HG02610 (cell line): ENCODE results near the gene ABR.
"Not testable (repeated sequence)": the region's sequence is repeated elsewhere in the genome, so short reads cannot be mapped to it uniquely, and the experiment has no call there.

Source experiments
- ATAC-seq: cut with Tn5 transposase; IDR thresholded peaks from one replicate; pipeline ENCODE4 v1.9.1; 2021; ENCODE audit warnings: mild to moderate bottlenecking, moderate library complexity; ENCODE audit not compliant: unreplicated experiment

Gene ABR

DNA sequence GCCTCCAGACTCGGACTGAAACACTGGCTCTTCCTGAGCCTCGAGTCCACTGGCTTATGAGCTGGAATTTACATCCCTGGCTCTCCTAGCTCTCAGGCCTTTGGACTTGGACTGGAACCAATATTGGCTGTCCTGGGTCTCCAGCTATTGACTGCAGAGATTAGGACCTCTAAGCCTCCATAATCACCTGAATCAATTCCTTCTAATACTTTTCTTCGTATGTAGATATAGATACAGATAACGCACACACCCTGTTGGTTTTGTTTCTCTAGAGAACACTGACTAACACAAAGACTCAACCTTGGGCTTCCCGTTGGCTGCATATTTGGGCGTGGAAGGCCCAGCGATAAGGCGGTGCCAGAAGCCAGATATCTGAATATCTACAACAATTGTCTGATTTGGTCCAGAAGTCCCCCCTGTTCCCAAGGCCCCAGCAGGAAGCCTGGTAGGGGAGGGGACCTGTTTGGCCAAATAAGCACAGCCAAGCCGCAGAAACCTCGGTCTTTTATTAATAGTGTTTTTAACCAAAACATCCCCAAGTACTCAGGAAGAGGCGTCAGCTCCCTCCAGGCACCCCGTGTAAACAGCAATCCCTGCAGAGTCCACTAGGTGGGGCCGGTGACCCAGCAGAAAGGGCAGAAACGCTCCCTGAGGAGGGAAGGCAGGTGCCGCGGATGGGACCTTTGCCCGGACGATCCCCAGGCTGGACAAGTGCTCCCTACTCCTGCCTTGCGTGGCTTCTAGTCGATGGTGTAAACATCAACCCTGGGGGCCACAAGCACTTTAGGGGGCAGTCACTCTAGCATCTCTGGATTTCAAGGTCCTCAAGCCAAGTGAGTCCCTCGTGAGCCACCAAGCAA is 57.0 kb downstream of the ABR start:
- peak; percentile 57 for ATAC-seq

- not testable (repeated sequence) for ATAC-seq
Observed at GRCh38 chr17:1121442-1121817, 58.4 kb downstream of the ABR start.

- no peak for ATAC-seq
Observed at GRCh38 chr17:1120596-1121441, 59.0 kb downstream of the ABR start.

GRCh38 chr17:1119924-1120323 is 59.9 kb downstream of the ABR start:
- no peak for ATAC-seq

DNA sequence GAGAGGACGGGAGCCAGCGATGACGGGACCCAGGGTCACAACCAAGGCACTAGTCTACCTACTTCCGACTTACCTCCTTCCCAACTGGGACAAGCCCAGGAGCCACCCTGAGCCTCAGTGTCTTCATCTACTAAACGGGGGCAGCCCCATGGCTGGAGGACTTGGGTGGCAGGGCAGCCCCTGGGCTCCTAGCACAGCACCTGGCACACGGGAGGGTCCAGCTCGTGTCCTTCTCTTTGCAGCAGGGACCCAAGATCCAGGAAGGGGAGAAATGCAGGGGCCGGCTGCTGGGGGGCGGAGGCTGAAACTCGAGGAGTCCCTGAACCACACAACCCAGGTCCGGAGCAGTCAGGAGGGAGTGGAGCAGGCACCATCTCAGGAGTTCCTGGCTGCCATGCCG is 63.2 kb downstream of the ABR start:
- ATAC-seq = no peak

GRCh38 chr17:1112875-1113274 is 66.9 kb downstream of the ABR start:
- no peak for ATAC-seq

DNA sequence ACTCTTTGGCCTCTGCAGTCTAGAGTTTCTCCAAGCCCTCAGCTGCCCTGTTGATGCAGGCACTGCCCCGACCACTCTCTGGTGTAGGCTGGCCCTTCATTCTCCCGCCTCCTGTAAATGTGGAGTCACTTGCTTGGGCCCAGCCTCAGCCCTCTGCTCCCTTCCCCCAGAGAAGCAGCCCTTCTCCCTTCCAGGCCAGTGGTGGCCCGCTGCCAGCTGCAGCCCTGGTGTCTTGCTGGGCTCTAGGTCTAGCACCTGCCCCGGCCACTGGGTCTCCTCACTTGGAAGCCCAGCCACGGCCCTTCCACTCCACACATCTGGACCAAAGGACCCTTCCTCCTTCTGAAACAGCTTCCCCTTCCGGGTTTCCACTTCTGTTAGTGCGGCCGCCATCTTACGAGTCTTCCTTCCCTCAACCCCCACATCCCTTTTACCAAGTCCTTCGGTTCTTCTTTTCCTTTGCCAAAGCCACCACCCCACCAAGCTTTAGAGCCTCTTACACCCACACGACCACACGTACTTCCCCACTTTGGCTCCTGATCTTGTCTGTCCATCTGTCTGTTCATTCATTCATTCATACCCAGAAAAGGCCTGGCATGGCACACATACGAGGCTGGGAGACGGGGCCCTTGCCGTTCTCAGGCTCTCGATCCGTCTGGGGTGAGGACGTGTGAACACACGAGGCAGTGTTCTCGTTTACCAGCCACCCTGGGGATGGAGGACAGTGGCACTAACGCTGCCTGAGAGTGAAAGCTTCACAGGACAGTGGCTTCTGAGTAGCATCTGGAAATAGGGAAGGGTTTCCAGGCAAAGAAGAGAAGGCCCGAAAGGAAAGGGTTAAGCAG is 68.0 kb downstream of the ABR start:
- ATAC-seq = no peak

DNA sequence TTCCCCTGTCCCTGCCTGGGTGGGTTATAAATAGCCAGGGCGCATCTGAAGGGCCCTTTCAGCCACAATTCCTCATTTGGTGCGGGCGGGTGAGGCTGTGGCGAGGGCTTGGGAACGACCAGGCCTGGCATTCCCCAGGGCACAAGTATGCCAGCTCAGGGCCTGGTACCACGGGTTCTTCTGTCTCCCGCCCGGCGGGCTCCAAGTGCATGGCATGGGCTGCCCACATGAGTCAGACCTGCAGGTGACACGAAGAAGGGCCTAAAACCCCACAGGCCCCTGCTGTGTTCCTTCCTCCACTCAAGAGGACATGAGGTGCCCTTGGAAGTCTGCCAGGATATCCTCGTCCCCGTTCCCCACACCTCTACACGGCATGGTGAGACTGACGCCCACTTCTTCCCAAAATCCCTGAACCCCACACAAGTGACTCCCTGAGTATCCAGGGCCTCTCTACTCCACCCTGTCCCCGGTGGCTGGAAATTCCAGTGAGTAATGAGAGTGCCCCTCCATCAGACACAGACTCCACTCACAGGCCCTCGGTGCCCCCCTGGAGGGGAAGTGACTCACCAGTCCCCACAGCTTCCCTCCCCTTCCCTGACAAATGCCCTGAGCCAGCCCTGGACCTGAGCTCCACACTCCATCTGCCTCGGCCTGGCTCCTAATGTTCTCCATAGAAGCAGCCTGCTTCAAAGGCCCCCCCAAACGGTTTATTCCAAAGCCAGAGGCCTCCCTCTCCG is 68.8 kb downstream of the ABR start:
- ATAC-seq = no peak

- ATAC-seq = no peak
Observed at GRCh38 chr17:1110541-1110861, 69.3 kb downstream of the ABR start.

- no peak for ATAC-seq
Observed at GRCh38 chr17:1109606-1110540, 69.9 kb downstream of the ABR start.

GRCh38 chr17:1108765-1109605 is 70.8 kb downstream of the ABR start:
- no peak for ATAC-seq

DNA sequence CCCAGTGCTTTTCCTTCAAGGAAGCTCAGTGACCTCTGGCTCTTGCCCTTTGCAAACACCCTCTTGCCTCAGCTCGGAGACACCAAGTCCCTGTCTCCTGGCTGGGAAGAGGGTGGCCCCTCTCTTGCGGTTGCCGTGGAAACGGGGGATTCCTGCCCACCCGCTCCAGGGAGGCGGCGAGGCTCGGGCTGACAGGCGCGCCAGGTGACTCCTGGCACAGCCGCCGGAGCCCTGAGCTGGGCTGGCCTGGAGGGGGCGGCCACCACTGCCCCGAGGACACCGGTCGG is 71.4 kb downstream of the ABR start:
- ATAC-seq = no peak

- ATAC-seq = no peak
Observed at GRCh38 chr17:1107777-1108477, 71.9 kb downstream of the ABR start.

GRCh38 chr17:1107083-1107776 is 72.6 kb downstream of the ABR start:
- no peak for ATAC-seq

- no peak for ATAC-seq
Observed at GRCh38 chr17:1104222-1104621, 75.6 kb downstream of the ABR start.

DNA sequence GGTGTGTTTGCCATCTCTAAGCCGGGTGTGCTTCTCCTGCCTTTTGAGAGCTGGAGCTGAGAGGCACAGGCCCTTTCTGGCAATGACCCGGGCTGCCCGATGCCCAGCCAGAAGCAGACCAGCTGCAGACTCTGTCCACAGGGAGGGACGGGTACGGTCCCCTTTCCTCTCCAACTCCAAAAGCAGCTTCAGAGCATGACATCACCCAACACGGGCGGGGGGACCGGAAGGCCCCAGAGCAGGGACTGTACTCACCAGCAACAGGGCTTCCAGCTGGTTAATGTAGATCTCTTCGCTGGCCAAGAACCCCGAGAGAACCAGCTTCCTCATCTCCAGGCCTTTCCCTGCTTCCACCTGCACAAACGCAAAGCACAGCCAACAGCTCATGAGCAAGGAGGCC is 79.4 kb downstream of the ABR start:
- ATAC-seq = no peak

GRCh38 chr17:1099242-1099641 is 80.5 kb downstream of the ABR start:
- no peak for ATAC-seq
